Neuronal stem cell (in vitro differentiated cells): ENCODE results near the gene ENTPD3.

Experiments
- DNase-seq: peaks from one replicate; pipeline ENCODE4 v3.0.0-alpha.2; 2013; ENCODE audit warnings: low spot score
- H2AFZ ChIP-seq: one replicate; pipeline ENCODE4 v1.6.1; 2013; ENCODE audit warnings: mild to moderate bottlenecking, low read length, inconsistent platforms
- H2AK5ac ChIP-seq: 2 replicates; pipeline ENCODE4 v1.6.1; 2013; ENCODE audit warnings: low read depth, mild to moderate bottlenecking, inconsistent platforms, low read length, moderate library complexity, mixed read lengths
- H2BK120ac ChIP-seq: 2 replicates; pipeline ENCODE4 v1.6.1; 2013; ENCODE audit warnings: low read depth, mild to moderate bottlenecking, inconsistent platforms, low read length, moderate library complexity, mixed read lengths
- H2BK12ac ChIP-seq: one replicate; pipeline ENCODE4 v1.6.1; 2013; ENCODE audit warnings: low read length, inconsistent platforms
- H2BK15ac ChIP-seq: 2 replicates; pipeline ENCODE4 v1.6.1; 2013; ENCODE audit warnings: mild to moderate bottlenecking, low read length, inconsistent platforms, mixed read lengths
- H2BK5ac ChIP-seq: one replicate; pipeline ENCODE4 v1.6.1; 2013; ENCODE audit warnings: inconsistent platforms, mild to moderate bottlenecking, low read length, moderate library complexity
- H3K14ac ChIP-seq: one replicate; pipeline ENCODE4 v1.6.1; 2013; ENCODE audit warnings: low read length, inconsistent platforms
- H3K18ac ChIP-seq: 2 replicates; pipeline ENCODE4 v1.6.1; 2013; ENCODE audit warnings: low read length, inconsistent platforms
- H3K23ac ChIP-seq: 2 replicates; pipeline ENCODE4 v1.6.1; 2013; ENCODE audit warnings: low read depth, mild to moderate bottlenecking, mixed read lengths, low read length, inconsistent platforms; ENCODE audit not compliant: poor library complexity
- H3K27ac ChIP-seq: replicated peaks from 3 replicates; pipeline ENCODE4 v1.5.1; 2013; ENCODE audit warnings: low read length, inconsistent platforms
- H3K27me3 ChIP-seq, 3 experiments: 2 replicates each; pipeline ENCODE4 v1.6.1; 2013; ENCODE audit warnings: low read length in 3 of 3, mild to moderate bottlenecking in 2 of 3, inconsistent platforms in 1 of 3, low read depth in 1 of 3, mixed read lengths in 1 of 3, moderate library complexity in 1 of 3; ENCODE audit not compliant: control insufficient read depth in 3 of 3, insufficient read depth in 3 of 3
- H3K36me3 ChIP-seq, 2 donors: replicated peaks in 1 of 2; 2 replicates each; pipeline ENCODE4 v1.6.1; 2013; ENCODE audit warnings: low read length in 2 of 2; ENCODE audit not compliant: control insufficient read depth in 2 of 2, insufficient read depth in 2 of 2
- H3K4ac ChIP-seq: 2 replicates; pipeline ENCODE4 v1.6.1; 2013; ENCODE audit warnings: inconsistent platforms, mild to moderate bottlenecking, low read length, moderate library complexity
- H3K4me1 ChIP-seq, 2 donors: 1 replicate in 1 of 2; 2 replicates in 1 of 2; pipeline ENCODE4 v1.6.1; 2013; ENCODE audit warnings: low read length in 2 of 2, low read depth in 1 of 2; ENCODE audit not compliant: control insufficient read depth in 2 of 2, insufficient read depth in 1 of 2
- H3K4me2 ChIP-seq: one replicate; pipeline ENCODE4 v1.6.1; 2013; ENCODE audit warnings: mild to moderate bottlenecking, low read length, inconsistent platforms; ENCODE audit not compliant: insufficient read depth, poor library complexity, severe bottlenecking
- H3K4me3 ChIP-seq, 2 donors: 2 replicates each; pipeline ENCODE4 v1.5.1; 2013; ENCODE audit warnings: low read length in 2 of 2, mild to moderate bottlenecking in 2 of 2, inconsistent platforms in 1 of 2, moderate library complexity in 1 of 2
- H3K79me1 ChIP-seq: one replicate; pipeline ENCODE4 v1.6.1; 2013; ENCODE audit warnings: low read depth, mild to moderate bottlenecking, inconsistent platforms, low read length, moderate library complexity
- H3K9ac ChIP-seq: one replicate; pipeline ENCODE4 v1.6.1; 2013; ENCODE audit warnings: mild to moderate bottlenecking, low read depth, low read length, inconsistent platforms; ENCODE audit not compliant: poor library complexity
- H3K9me3 ChIP-seq, 2 donors: replicated peaks in 1 of 2; 2 replicates each; pipeline versions ENCODE3 to v1.6.1; 2013; ENCODE audit warnings: low read length in 2 of 2, mild to moderate bottlenecking in 2 of 2, inconsistent platforms in 1 of 2, low read depth in 1 of 2, mixed read lengths in 1 of 2, moderate library complexity in 1 of 2; ENCODE audit not compliant: control insufficient read depth in 2 of 2, insufficient read depth in 1 of 2
- H4K8ac ChIP-seq: one replicate; pipeline ENCODE4 v1.6.1; 2013; ENCODE audit warnings: low read depth, mild to moderate bottlenecking, inconsistent platforms, low read length, moderate library complexity
- H4K91ac ChIP-seq: one replicate; pipeline ENCODE4 v1.6.1; 2013; ENCODE audit warnings: low read length, low read depth, mild to moderate bottlenecking, inconsistent platforms; ENCODE audit not compliant: poor library complexity
- WGBS, 2 donors: extraction: QIAGEN DNeasy Blood & Tissue Kit; methylation state at CpG; one replicate each; pipeline ENCODE4 v1.1.7; 2013; ENCODE audit warnings: missing lambda C conversion rate in 2 of 2, mixed read lengths in 1 of 2; ENCODE audit not compliant: insufficient read length in 2 of 2, insufficient replicate concordance in 1 of 2; ENCODE audit errors: extremely low coverage in 2 of 2; 5-methylcytosine and 5-hydroxymethylcytosine counted together

The ENTPD3 gene

DNA sequence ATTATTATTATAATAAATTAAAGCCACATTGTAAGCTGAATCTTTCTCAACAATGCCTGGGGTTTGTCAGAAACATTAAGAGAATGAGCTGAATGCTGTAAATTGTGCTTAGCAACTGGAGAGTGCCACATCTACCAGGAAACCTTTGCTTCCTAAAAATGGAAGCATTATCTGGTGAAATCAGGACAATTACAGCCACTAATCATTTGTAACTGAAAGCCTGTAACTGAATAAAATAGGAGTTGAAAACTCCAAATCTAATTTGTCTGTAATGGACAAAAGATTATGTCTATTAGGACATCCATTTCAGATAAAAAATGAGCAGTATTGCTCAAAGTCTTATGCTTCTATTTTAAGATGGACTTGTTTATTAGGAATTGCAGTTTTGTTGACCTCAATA lies 45.3 kb upstream of the ENTPD3 start:
- no peak overlapping the region for H2BK12ac ChIP-seq
- no peak overlapping the region for H3K23ac ChIP-seq
- H2AK5ac ChIP-seq, result no peak overlapping the region
- H3K4ac ChIP-seq, result no peak overlapping the region
- H3K18ac ChIP-seq, result no peak overlapping the region
- H3K4me3 ChIP-seq, result no peak overlapping the region
- no peak overlapping the region for H2AFZ ChIP-seq
- H3K9me3 ChIP-seq, result no peaks in the 10 kb centered on the region
- H2BK15ac ChIP-seq, result no peak overlapping the region
- no peaks in the 10 kb centered on the region for H3K36me3 ChIP-seq
- H3K9ac ChIP-seq, result no peak overlapping the region
- no peak overlapping the region for H3K4me2 ChIP-seq
- H2BK5ac ChIP-seq, result no peak overlapping the region
- no peak for DNase-seq
- no peaks in the 10 kb centered on the region for H3K79me1 ChIP-seq
- no peak overlapping the region for H4K91ac ChIP-seq
- no peaks in the 10 kb centered on the region for H3K27me3 ChIP-seq
- H3K4me1 ChIP-seq, result no peaks in the 10 kb centered on the region
- H3K27ac ChIP-seq, result no peak overlapping the region
- H3K14ac ChIP-seq, result no peak overlapping the region
- H2BK120ac ChIP-seq, result no peak overlapping the region
- no peak overlapping the region for H4K8ac ChIP-seq

DNA sequence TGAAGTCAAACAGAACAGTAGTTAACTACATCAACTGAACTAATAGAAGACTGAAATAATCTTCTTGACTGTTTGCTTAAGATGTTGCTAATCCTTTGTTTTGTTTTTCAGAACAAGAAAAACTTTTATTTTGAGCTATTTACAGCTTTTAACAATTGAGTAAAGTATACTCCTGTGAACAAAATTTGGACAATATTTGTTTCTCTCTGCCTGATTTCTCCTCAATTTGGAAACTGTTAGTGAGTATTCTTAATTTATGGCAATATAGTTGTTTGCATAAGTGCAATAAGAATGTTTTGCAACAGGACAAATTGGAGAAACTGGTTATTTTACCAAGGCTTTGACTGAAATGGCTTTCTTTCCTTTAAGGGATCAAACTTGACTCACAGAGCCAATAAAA lies 36.5 kb upstream of the ENTPD3 start:
- H3K27ac ChIP-seq, result no peak overlapping the region
- H3K4me1 ChIP-seq, result no peaks in the 10 kb centered on the region
- no peak overlapping the region for H2BK120ac ChIP-seq
- H4K91ac ChIP-seq, result no peak overlapping the region
- H2BK5ac ChIP-seq, result no peak overlapping the region
- H3K36me3 ChIP-seq, result no peaks in the 10 kb centered on the region
- no peak overlapping the region for H4K8ac ChIP-seq
- H3K23ac ChIP-seq, result no peak overlapping the region
- no peak overlapping the region for H2AFZ ChIP-seq
- no peak overlapping the region for H3K9ac ChIP-seq
- H3K27me3 ChIP-seq, result peaks cover 0 to 3% (median 0%) of the 10 kb centered on the region in 3 experiments
- H3K4ac ChIP-seq, result no peak overlapping the region
- no peak overlapping the region for H3K4me2 ChIP-seq
- H3K14ac ChIP-seq, result no peak overlapping the region
- no peak for DNase-seq
- peaks cover 1 to 12% of the 10 kb centered on the region in 2 donors for H3K9me3 ChIP-seq
- H3K79me1 ChIP-seq, result no peaks in the 10 kb centered on the region
- H2AK5ac ChIP-seq, result no peak overlapping the region
- no peak overlapping the region for H3K4me3 ChIP-seq
- H2BK15ac ChIP-seq, result no peak overlapping the region
- H2BK12ac ChIP-seq, result no peak overlapping the region
- no peak overlapping the region for H3K18ac ChIP-seq

DNA sequence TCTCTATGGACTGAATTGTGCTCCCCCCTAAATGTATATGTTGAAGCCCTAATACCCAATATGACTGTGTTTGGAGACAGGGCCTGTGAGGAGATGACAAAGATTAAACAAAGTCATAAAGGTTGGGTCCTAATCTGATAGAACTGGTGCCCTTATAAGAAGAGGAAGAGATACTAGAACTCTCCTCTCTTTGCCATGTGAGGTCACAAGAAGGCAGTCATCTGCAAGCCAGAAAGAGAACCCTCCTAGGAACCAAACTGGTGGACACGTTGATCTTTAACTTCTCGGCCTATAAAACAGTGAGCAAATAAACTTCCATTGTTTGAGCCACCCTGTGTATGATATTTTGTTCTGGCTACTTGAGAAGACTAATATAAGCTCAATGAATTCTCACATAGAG lies 31.6 kb upstream of the ENTPD3 start:
- Histone ChIP-seq H3K14ac (no peak overlapping the region), H3K27me3 (peaks cover 0 to 3% (median 0%) of the 10 kb centered on the region in 3 experiments), H2BK15ac (no peak overlapping the region), H3K18ac (no peak overlapping the region), H3K4me2 (no peak overlapping the region), H2BK120ac (no peak overlapping the region), H2BK12ac (no peak overlapping the region), H3K9ac (no peak overlapping the region), H2BK5ac (no peak overlapping the region), H4K8ac (no peak overlapping the region), H2AFZ (no peak overlapping the region), H3K4me1 (no peaks in the 10 kb centered on the region), H4K91ac (no peak overlapping the region), H3K4ac (no peak overlapping the region), H2AK5ac (no peak overlapping the region), H3K4me3 (no peak overlapping the region), H3K27ac (no peak overlapping the region), H3K23ac (no peak overlapping the region), H3K79me1 (no peaks in the 10 kb centered on the region), H3K36me3 (no peaks in the 10 kb centered on the region), H3K9me3 (peaks cover 2 to 6% of the 10 kb centered on the region in 2 donors)
- no peak for DNase-seq
- WGBS, 2 donors, result no CpG with 5 or more reads among the region's 2 CpGs

DNA sequence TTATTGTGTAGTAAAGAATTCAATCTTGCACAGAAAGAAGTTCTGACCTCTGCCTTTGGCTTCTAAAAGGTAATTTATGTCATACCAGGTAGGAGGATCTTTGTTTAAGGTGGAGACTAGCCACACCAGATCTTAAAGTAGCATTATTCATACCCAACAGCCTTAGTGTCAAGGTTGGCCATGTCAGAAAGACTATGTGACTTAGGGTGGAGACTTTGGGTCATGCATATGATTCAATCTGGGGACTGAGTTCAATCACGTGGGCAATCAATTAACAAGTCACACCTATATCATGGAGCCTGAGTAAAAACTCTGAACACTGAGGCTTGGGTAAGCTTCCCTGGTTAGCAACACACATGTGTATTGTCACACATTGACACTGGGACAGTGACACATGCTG lies 28.5 kb upstream of the ENTPD3 start:
- Histone ChIP-seq H4K8ac (no peak overlapping the region), H3K4me2 (no peak overlapping the region), H3K27ac (no peak overlapping the region), H3K18ac (no peak overlapping the region), H3K23ac (no peak overlapping the region), H3K36me3 (no peaks in the 10 kb centered on the region), H2BK120ac (no peak overlapping the region), H3K14ac (no peak overlapping the region), H2BK5ac (no peak overlapping the region), H3K9ac (no peak overlapping the region), H3K4ac (no peak overlapping the region), H2AK5ac (no peak overlapping the region), H3K9me3 (peaks cover 0 to 2% of the 10 kb centered on the region in 2 donors), H2AFZ (no peak overlapping the region), H2BK15ac (no peak overlapping the region), H2BK12ac (no peak overlapping the region), H3K27me3 (peaks cover 0 to 7% (median 0%) of the 10 kb centered on the region in 3 experiments), H4K91ac (no peak overlapping the region), H3K4me3 (no peak overlapping the region), H3K4me1 (no peaks in the 10 kb centered on the region), H3K79me1 (no peaks in the 10 kb centered on the region)
- no peak for DNase-seq
- no CpG with 5 or more reads among the region's 1 CpG for WGBS, 2 donors
